Measurements from ENCODE around the gene IQSEC1.
A peak's percentile ranks its signal among the peaks of the same experiment; 100 is the strongest.

Gene IQSEC1

GRCh38 chr3:13070391-13071070 is 2.7 kb downstream of the IQSEC1 start:
- Mint-ChIP-seq H3K27me3 (peaks cover 9% of the 10 kb centered on the region), H3K4me1 (peaks cover 76% of the 10 kb centered on the region), H3K36me3 (peaks cover 5% of the 10 kb centered on the region), H3K27ac (peak overlapping the region; percentile 97), H3K4me3 (peak overlapping the region; percentile 9), H3K9me3 (no peaks in the 10 kb centered on the region)
- no peak for ATAC-seq

GRCh38 chr3:13069495-13069894 is 3.7 kb downstream of the IQSEC1 start:
- no peak overlapping the region for H3K4me3 Mint-ChIP-seq

DNA sequence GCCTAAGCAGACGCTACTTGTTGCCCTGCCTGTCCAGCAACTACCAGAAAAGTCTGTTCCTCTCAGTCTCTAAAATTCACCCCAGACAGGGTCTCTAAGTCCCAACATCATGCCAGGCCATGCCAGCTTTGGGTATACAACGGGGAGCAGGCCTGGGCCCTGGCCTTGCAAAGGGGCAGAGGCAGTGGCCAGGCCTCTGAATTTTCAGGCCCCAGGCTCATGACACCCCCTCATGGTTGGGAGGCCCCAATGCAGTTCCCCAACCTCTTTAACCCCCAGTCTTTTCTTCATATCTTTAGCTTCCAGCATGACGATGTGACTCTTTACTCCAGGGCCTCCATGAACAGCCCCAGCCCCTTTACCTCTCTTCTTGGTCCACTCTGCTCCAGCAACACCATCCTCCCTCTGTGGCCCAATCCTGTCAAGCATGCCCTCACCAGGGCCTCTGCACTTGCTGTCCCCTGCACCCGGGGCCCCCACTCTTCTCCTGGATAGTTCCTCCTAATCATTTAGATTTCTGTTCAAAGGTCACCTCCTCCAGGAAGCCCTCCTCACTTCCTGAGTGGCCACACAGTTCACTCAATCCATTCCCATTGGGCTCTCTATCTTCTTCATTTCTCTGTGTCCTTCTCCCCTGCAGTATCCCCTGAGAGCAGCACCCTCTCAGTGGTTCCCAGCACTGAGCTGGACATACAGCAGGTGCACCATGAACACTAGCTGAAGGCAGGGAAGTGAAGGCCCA is 4.8 kb downstream of the IQSEC1 start:
- H3K27ac Mint-ChIP-seq = peak overlapping the region; percentile 97
- no peak for ATAC-seq
- H3K9me3 Mint-ChIP-seq = no peaks in the 10 kb centered on the region
- H3K36me3 Mint-ChIP-seq = peaks cover 12% of the 10 kb centered on the region
- peaks cover 79% of the 10 kb centered on the region for H3K4me1 Mint-ChIP-seq
- H3K27me3 Mint-ChIP-seq = no peaks in the 10 kb centered on the region
- no peak overlapping the region for H3K4me3 Mint-ChIP-seq

More at GRCh38 chr3:13069495-13069894, 3.7 kb downstream of the IQSEC1 start:
- Mint-ChIP-seq H3K36me3 (peaks cover 5% of the 10 kb centered on the region), H3K27me3 (peaks cover 9% of the 10 kb centered on the region), H3K4me1 (peaks cover 86% of the 10 kb centered on the region), H3K9me3 (no peaks in the 10 kb centered on the region), H3K27ac (peak overlapping the region; percentile 97)
- ATAC-seq = peak; percentile 57

DNA sequence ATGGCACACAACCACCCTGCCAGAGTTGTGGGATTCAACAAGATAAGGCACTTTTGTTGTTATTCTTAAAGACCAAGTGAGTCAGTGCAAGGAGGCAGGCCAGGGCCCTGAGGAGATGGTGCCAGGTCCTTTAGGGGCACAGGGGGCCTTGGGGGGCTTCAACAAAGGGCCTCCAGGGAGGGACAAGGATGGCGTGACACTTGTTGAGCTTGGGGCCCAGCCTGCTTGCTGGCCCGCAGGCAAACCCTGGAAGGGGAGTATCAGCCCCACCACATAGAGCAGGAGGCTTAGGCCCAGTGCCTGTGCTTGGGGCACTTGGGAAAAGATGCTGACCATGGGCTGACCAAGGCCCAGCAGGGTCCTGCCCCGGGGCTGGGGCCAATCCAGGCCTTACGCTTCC is 5.5 kb downstream of the IQSEC1 start:
- H3K27ac Mint-ChIP-seq = peak overlapping the region; percentile 97
- H3K27me3 Mint-ChIP-seq = no peaks in the 10 kb centered on the region
- ATAC-seq = no peak
- H3K9me3 Mint-ChIP-seq = no peaks in the 10 kb centered on the region
- peaks cover 80% of the 10 kb centered on the region for H3K4me1 Mint-ChIP-seq
- peaks cover 17% of the 10 kb centered on the region for H3K36me3 Mint-ChIP-seq
- H3K4me3 Mint-ChIP-seq = no peak overlapping the region

DNA sequence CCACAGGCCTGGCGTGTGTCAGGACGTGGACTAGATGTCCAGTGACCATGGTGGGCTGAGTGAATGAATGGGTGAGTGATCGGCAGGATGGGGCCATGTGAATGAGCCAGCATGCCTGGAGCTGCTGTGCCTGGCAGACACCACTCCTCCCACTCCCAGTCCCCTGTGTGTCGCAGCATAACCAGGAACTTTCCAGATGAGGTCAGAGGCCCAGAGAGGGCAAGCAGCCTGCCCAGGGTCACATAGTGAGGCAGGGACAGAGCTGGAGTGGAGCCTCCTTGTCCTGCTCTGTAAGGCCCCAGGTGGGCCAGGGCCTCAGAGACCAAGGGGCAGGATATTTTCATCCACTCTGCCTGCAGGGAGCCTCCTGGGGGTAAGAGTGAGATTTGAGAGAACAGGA is 6.4 kb downstream of the IQSEC1 start:
- peaks cover 70% of the 10 kb centered on the region for H3K4me1 Mint-ChIP-seq
- peak; percentile 2 for ATAC-seq
- peak overlapping the region; percentile 97 for H3K27ac Mint-ChIP-seq
- no peaks in the 10 kb centered on the region for H3K27me3 Mint-ChIP-seq
- H3K9me3 Mint-ChIP-seq = no peaks in the 10 kb centered on the region
- peaks cover 17% of the 10 kb centered on the region for H3K36me3 Mint-ChIP-seq
- H3K4me3 Mint-ChIP-seq = no peak overlapping the region

- ATAC-seq = peak; percentile 18
- no peaks in the 10 kb centered on the region for H3K27me3 Mint-ChIP-seq
- H3K27ac Mint-ChIP-seq = peak overlapping the region; percentile 97
- H3K4me3 Mint-ChIP-seq = peak overlapping the region; percentile 49
- peaks cover 17% of the 10 kb centered on the region for H3K36me3 Mint-ChIP-seq
- H3K9me3 Mint-ChIP-seq = no peaks in the 10 kb centered on the region
- H3K4me1 Mint-ChIP-seq = peaks cover 68% of the 10 kb centered on the region
Observed at GRCh38 chr3:13066236-13066635, 7.0 kb downstream of the IQSEC1 start.

- no peaks in the 10 kb centered on the region for H3K9me3 Mint-ChIP-seq
- H3K4me1 Mint-ChIP-seq = peaks cover 69% of the 10 kb centered on the region
- peaks cover 17% of the 10 kb centered on the region for H3K36me3 Mint-ChIP-seq
- H3K4me3 Mint-ChIP-seq = peak overlapping the region; percentile 8
- no peak for ATAC-seq
- H3K27me3 Mint-ChIP-seq = no peaks in the 10 kb centered on the region
- H3K27ac Mint-ChIP-seq = peak overlapping the region; percentile 97
Observed at GRCh38 chr3:13065727-13066126, 7.5 kb downstream of the IQSEC1 start.

GRCh38 chr3:13064964-13065363 is 8.3 kb downstream of the IQSEC1 start:
- Mint-ChIP-seq H3K9me3 (no peaks in the 10 kb centered on the region), H3K4me1 (peaks cover 68% of the 10 kb centered on the region), H3K36me3 (peaks cover 17% of the 10 kb centered on the region), H3K27ac (peak overlapping the region; percentile 97), H3K4me3 (no peak overlapping the region), H3K27me3 (no peaks in the 10 kb centered on the region)
- ATAC-seq = no peak

GRCh38 chr3:13064159-13064868 is 8.9 kb downstream of the IQSEC1 start:
- Mint-ChIP-seq H3K4me1 (peaks cover 68% of the 10 kb centered on the region), H3K36me3 (peaks cover 17% of the 10 kb centered on the region), H3K27ac (peak overlapping the region; percentile 63), H3K9me3 (no peaks in the 10 kb centered on the region), H3K27me3 (no peaks in the 10 kb centered on the region), H3K4me3 (no peak overlapping the region)
- ATAC-seq = no peak

- Mint-ChIP-seq H3K27me3 (no peaks in the 10 kb centered on the region), H3K4me3 (no peak overlapping the region), H3K27ac (peak overlapping the region; percentile 63), H3K36me3 (peaks cover 13% of the 10 kb centered on the region), H3K4me1 (peaks cover 64% of the 10 kb centered on the region), H3K9me3 (no peaks in the 10 kb centered on the region)
- no peak for ATAC-seq
Observed at GRCh38 chr3:13063225-13063624, 10.0 kb downstream of the IQSEC1 start.

DNA sequence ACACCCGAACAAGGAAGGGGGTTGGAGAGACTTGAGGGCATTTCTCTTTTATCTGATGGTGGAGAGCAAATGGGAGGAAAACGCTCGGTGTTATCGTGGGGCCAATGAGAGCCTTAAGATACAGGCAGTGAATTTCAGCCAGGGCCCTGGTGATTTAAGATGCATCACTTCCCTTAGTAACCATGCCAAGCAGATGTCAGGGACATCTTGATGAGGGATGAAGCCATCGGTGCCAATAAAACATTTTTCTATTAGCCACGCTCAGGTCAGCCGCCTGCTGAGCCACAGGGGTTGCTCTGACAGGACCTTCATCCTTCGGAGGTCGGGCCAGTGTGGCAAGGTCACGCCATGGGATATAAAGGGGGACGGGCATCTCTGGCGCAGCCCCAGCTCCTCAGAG is 10.6 kb downstream of the IQSEC1 start:
- ATAC-seq = no peak
- Mint-ChIP-seq H3K36me3 (peaks cover 13% of the 10 kb centered on the region), H3K4me1 (peaks cover 67% of the 10 kb centered on the region), H3K4me3 (no peak overlapping the region), H3K9me3 (no peaks in the 10 kb centered on the region), H3K27me3 (no peaks in the 10 kb centered on the region), H3K27ac (no peak overlapping the region)

- H3K4me1 Mint-ChIP-seq = peaks cover 56% of the 10 kb centered on the region
- ATAC-seq = no peak
- no peak overlapping the region for H3K27ac Mint-ChIP-seq
- peaks cover 13% of the 10 kb centered on the region for H3K36me3 Mint-ChIP-seq
- no peaks in the 10 kb centered on the region for H3K27me3 Mint-ChIP-seq
- no peaks in the 10 kb centered on the region for H3K9me3 Mint-ChIP-seq
- H3K4me3 Mint-ChIP-seq = no peak overlapping the region
Observed at GRCh38 chr3:13060341-13060910, 12.8 kb downstream of the IQSEC1 start.

GRCh38 chr3:13058346-13059120 is 14.7 kb downstream of the IQSEC1 start:
- peaks cover 48% of the 10 kb centered on the region for H3K4me1 Mint-ChIP-seq
- H3K9me3 Mint-ChIP-seq = no peaks in the 10 kb centered on the region
- no peak for ATAC-seq
- no peaks in the 10 kb centered on the region for H3K27me3 Mint-ChIP-seq
- peaks cover 6% of the 10 kb centered on the region for H3K36me3 Mint-ChIP-seq
- H3K4me3 Mint-ChIP-seq = no peak overlapping the region
- H3K27ac Mint-ChIP-seq = peak overlapping the region; percentile 54

DNA sequence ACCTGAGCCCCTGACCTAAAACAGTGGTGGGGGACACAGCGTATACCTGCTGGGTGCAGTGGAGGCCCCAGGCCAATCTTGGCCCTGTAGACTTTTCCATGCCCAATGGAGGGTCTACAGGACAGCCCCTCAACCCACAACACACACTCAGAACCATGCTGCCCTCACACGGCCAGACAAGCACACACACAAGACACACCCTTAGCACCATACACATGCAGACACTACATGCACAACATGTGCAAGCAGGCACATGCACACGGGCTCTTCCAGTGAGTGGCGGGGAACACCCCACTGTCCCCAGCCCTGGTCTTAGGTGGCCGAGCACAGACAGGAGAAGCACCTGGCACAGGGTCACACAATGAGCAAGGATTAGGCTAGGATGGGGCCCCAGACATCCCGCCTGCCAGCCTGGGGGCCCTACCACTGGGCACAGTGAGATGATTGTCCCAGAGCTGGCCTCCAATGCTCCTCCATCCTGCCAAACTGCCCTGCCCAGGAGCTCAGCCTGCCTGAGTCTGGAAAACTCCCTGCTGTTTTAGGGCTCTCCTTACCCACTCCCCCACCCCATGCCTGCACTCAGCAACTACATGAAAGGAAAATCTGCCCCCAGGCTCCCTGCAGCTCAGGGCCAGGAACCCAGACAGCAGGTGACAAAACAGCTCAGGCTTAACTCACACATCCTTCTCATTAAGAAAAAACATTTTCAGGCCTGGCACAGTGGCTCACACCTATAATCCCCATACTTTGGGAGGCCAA is 15.8 kb downstream of the IQSEC1 start:
- peaks cover 47% of the 10 kb centered on the region for H3K4me1 Mint-ChIP-seq
- H3K4me3 Mint-ChIP-seq = no peak overlapping the region
- ATAC-seq = no peak
- no peaks in the 10 kb centered on the region for H3K27me3 Mint-ChIP-seq
- peak overlapping the region; percentile 54 for H3K27ac Mint-ChIP-seq
- peaks cover 5% of the 10 kb centered on the region for H3K36me3 Mint-ChIP-seq
- no peaks in the 10 kb centered on the region for H3K9me3 Mint-ChIP-seq

Data from stimulated activated memory B cell treated with anti-CD40 and anti-IgM and Interleukin-4, amounts not matched to agents 10 μg/mL and 1 μg/mL and 100 μg/mL, for 72 hours (primary cell).